ENCODE results near the gene PRKCE. TPM values are rescaled to one million over a fixed set of nuclear protein-coding genes. Genes with fewer than 3 reads are reported as not detected.

Gene PRKCE
- total and polyA plus RNA-seq, 2 of the 8 experiments (the other 6 are each of a cell fraction or from before 2014, with no cell fraction given), result 0.54 to 2.1 TPM

- no peak for TF ChIP-seq EP300 (IDR thresholded peaks at IDR 0.05; ENCODE audit: borderline replicate concordance in 1 of 2, low read depth in 2 of 2, low read length in 2 of 2)
Observed at GRCh38 chr2:45946023-45946422, 294.5 kb downstream of the PRKCE start (continued).
